ENCODE results near the gene ECSIT.
"Not testable (repeated sequence)": the region's sequence is repeated elsewhere in the genome, so short reads cannot be mapped to it uniquely, and the experiment has no call there.

The ECSIT gene

GRCh38 chr19:11468266-11468845 lies 60.6 kb downstream of the ECSIT start:
- peaks cover 47% of the 10 kb centered on the region for H3K36me3 ChIP-seq (ENCODE audit: insufficient read depth, low read length)
- not testable (repeated sequence) for H3K27me3 ChIP-seq (ENCODE audit: insufficient read depth, low read length); H3K4me1 ChIP-seq (ENCODE audit: insufficient read depth, low read length); H3K9me3 ChIP-seq (ENCODE audit: low read length); H3K4me3 ChIP-seq (ENCODE audit: low read length); H2AFZ ChIP-seq (ENCODE audit: low read depth, low read length)

GRCh38 chr19:11465600-11465999 lies 63.3 kb downstream of the ECSIT start:
- no peaks in the 10 kb centered on the region for H3K9me3 ChIP-seq (ENCODE audit: low read length)
- H3K4me3 ChIP-seq (ENCODE audit: low read length): no peak overlapping the region
- H3K36me3 ChIP-seq (ENCODE audit: insufficient read depth, low read length): peaks cover 42% of the 10 kb centered on the region
- H2AFZ ChIP-seq (ENCODE audit: low read depth, low read length): no peak overlapping the region
- H3K27me3 ChIP-seq (ENCODE audit: insufficient read depth, low read length): no peaks in the 10 kb centered on the region
- H3K4me1 ChIP-seq (ENCODE audit: insufficient read depth, low read length): no peaks in the 10 kb centered on the region

- no peaks in the 10 kb centered on the region for H3K27me3 ChIP-seq (ENCODE audit: insufficient read depth, low read length)
- H3K9me3 ChIP-seq (ENCODE audit: low read length): no peaks in the 10 kb centered on the region
- no peaks in the 10 kb centered on the region for H3K4me1 ChIP-seq (ENCODE audit: insufficient read depth, low read length)
- no peak overlapping the region for H2AFZ ChIP-seq (ENCODE audit: low read depth, low read length)
- H3K4me3 ChIP-seq (ENCODE audit: low read length): no peak overlapping the region
- H3K36me3 ChIP-seq (ENCODE audit: insufficient read depth, low read length): peaks cover 47% of the 10 kb centered on the region
Measured at GRCh38 chr19:11464333-11465265, 64.3 kb downstream of the ECSIT start.

DNA sequence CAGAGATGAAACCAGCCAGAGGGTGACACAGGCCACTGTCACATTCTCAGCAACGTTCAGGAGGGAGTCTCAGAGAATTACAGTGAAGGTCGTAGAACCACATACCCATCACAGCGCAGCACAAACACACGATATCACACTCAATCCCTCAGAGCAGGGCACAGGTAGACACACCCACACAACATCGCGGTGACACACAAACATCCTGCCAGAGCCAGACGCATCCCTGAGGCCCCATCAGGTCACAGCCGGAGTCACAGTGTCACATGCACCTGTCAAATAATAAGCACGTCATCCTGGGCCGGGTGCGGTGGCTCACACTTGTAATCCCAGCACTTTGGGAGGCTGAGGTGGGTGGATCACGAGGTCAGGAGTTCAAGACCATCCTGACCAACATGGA lies 65.5 kb downstream of the ECSIT start:
- Histone ChIP-seq H3K4me1 (ENCODE audit: insufficient read depth, low read length) (no peaks in the 10 kb centered on the region), H2AFZ (ENCODE audit: low read depth, low read length) (no peak overlapping the region), H3K4me3 (ENCODE audit: low read length) (no peak overlapping the region), H3K27me3 (ENCODE audit: insufficient read depth, low read length) (no peaks in the 10 kb centered on the region), H3K9me3 (ENCODE audit: low read length) (no peaks in the 10 kb centered on the region), H3K36me3 (ENCODE audit: insufficient read depth, low read length) (peaks cover 52% of the 10 kb centered on the region)

DNA sequence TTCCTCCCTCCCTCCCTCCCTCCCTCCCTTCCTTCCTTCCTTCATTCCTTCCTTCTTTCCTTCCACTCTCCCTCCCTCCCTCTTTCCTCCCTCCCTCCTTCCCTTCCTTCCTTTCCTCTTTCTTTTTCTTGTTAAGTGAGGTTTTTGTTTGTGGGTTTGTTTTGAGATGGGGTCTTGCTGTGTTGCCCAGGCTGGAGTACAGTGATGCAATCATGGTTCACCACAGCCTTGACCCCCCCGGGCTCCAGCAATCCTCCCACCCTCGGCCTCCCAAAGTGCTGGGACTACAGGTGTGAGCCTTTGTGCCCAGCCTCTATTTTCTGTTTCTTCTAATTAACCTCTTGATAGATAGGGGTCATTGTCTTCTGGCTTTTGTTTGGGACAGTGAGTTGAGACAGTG lies 67.5 kb downstream of the ECSIT start:
- H3K27me3 ChIP-seq (ENCODE audit: insufficient read depth, low read length): no peaks in the 10 kb centered on the region
- H3K4me1 ChIP-seq (ENCODE audit: insufficient read depth, low read length): no peaks in the 10 kb centered on the region
- no peak overlapping the region for H2AFZ ChIP-seq (ENCODE audit: low read depth, low read length)
- peaks cover 59% of the 10 kb centered on the region for H3K36me3 ChIP-seq (ENCODE audit: insufficient read depth, low read length)
- H3K4me3 ChIP-seq (ENCODE audit: low read length): no peak overlapping the region
- H3K9me3 ChIP-seq (ENCODE audit: low read length): no peaks in the 10 kb centered on the region

DNA sequence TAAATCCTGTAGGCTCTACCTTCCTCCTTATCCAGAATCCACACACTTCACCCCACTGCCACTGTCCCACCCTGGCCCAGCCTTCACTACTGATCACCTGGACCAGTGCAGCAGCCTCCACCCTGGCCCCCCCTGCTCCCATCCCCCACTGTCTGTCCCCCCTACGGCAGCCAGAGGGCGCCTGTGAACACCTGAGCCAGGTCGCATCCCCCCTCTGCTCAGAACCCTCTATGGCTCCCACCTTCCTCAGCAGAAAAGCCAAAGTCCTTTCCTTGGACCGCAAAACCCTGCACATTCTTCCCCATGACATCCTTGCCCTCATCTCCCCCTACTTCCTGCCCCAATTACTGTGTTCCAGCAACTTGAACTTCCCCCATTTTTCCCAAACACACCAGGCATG lies 68.7 kb downstream of the ECSIT start:
- H3K27me3 ChIP-seq (ENCODE audit: insufficient read depth, low read length): no peaks in the 10 kb centered on the region
- H3K4me3 ChIP-seq (ENCODE audit: low read length): no peak overlapping the region
- H2AFZ ChIP-seq (ENCODE audit: low read depth, low read length): no peak overlapping the region
- peaks cover 59% of the 10 kb centered on the region for H3K36me3 ChIP-seq (ENCODE audit: insufficient read depth, low read length)
- H3K9me3 ChIP-seq (ENCODE audit: low read length): no peaks in the 10 kb centered on the region
- no peaks in the 10 kb centered on the region for H3K4me1 ChIP-seq (ENCODE audit: insufficient read depth, low read length)

- not testable (repeated sequence) for H3K4me1 ChIP-seq (ENCODE audit: insufficient read depth, low read length); H3K4me3 ChIP-seq (ENCODE audit: low read length); H3K27me3 ChIP-seq (ENCODE audit: insufficient read depth, low read length); H2AFZ ChIP-seq (ENCODE audit: low read depth, low read length); H3K9me3 ChIP-seq (ENCODE audit: low read length)
- peaks cover 56% of the 10 kb centered on the region for H3K36me3 ChIP-seq (ENCODE audit: insufficient read depth, low read length)
Measured at GRCh38 chr19:11458912-11459311, 70.0 kb downstream of the ECSIT start.

DNA sequence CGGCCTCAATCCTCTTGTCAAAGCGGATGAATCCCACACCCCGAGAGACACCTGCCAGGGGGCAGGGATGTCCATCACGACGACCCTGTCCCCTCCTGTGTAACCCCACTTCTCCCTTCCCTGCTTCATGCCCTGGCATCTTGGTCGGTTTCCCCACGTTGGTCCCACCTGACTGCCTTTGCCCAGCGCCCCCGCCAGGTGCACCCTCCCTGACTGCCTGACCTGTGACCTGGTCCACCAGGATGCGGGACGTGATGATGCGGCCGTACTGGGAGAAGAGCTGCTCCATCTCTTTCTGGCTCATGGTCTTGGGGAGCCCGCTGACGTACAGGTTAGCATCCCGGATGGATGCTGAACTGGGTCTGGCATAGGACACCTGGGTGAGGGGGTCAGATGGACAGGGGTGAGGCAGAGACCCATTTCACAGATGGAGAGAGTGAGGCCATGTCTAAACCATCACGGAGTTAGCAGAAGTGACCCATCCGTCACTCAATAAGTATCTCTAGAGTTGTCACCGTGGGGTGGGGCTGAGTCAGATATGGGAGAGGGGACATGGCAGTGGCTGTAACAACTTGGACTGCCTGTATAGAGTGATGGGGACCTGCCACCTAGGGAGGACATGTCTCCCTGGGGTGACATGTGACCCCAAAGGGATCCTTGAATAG lies 70.6 kb downstream of the ECSIT start:
- H3K36me3 ChIP-seq (ENCODE audit: insufficient read depth, low read length): peaks cover 56% of the 10 kb centered on the region

DNA sequence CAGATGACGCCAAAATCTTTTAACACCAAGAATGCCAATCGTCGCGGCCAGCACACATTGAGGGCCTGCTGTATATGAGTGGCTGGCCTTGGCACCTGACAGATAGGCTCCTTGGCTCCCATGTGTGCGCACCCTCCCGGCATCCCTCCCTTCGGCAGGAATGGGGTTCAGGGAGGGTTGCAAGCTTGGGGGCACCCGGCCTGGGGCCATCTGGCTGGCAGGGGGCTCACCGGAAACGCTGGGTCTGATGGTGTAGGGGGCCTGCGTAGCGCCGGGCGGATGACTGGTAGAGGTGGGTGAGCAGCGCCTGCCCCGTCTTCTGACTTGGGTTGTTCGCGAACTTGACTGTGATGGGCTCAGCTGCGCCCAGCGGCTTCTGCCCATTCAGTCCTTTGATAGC lies 71.1 kb downstream of the ECSIT start:
- Histone ChIP-seq H3K36me3 (ENCODE audit: insufficient read depth, low read length) (peaks cover 53% of the 10 kb centered on the region), H3K4me3 (ENCODE audit: low read length) (no peak overlapping the region), H3K4me1 (ENCODE audit: insufficient read depth, low read length) (peaks cover 1% of the 10 kb centered on the region), H3K27me3 (ENCODE audit: insufficient read depth, low read length) (no peaks in the 10 kb centered on the region), H3K9me3 (ENCODE audit: low read length) (no peaks in the 10 kb centered on the region), H2AFZ (ENCODE audit: low read depth, low read length) (no peak overlapping the region)

More for the DNA sequence above, 70.6 kb downstream of the ECSIT start:
- Histone ChIP-seq H2AFZ (ENCODE audit: low read depth, low read length) (no peak overlapping the region), H3K4me1 (ENCODE audit: insufficient read depth, low read length) (no peaks in the 10 kb centered on the region), H3K9me3 (ENCODE audit: low read length) (no peaks in the 10 kb centered on the region), H3K4me3 (ENCODE audit: low read length) (no peak overlapping the region), H3K27me3 (ENCODE audit: insufficient read depth, low read length) (no peaks in the 10 kb centered on the region)

- H3K27me3 ChIP-seq (ENCODE audit: insufficient read depth, low read length): no peaks in the 10 kb centered on the region
- no peak overlapping the region for H3K4me3 ChIP-seq (ENCODE audit: low read length)
- no peak overlapping the region for H2AFZ ChIP-seq (ENCODE audit: low read depth, low read length)
- H3K9me3 ChIP-seq (ENCODE audit: low read length): no peaks in the 10 kb centered on the region
- H3K36me3 ChIP-seq (ENCODE audit: insufficient read depth, low read length): peaks cover 54% of the 10 kb centered on the region
- peaks cover 9% of the 10 kb centered on the region for H3K4me1 ChIP-seq (ENCODE audit: insufficient read depth, low read length)
Measured at GRCh38 chr19:11457115-11457514, 71.8 kb downstream of the ECSIT start.

GRCh38 chr19:11456659-11457058 lies 72.3 kb downstream of the ECSIT start:
- Histone ChIP-seq H3K36me3 (ENCODE audit: insufficient read depth, low read length) (peaks cover 53% of the 10 kb centered on the region), H3K4me3 (ENCODE audit: low read length) (no peak overlapping the region), H2AFZ (ENCODE audit: low read depth, low read length) (no peak overlapping the region), H3K4me1 (ENCODE audit: insufficient read depth, low read length) (peaks cover 13% of the 10 kb centered on the region), H3K27me3 (ENCODE audit: insufficient read depth, low read length) (no peaks in the 10 kb centered on the region), H3K9me3 (ENCODE audit: low read length) (no peaks in the 10 kb centered on the region)
